ENCODE data around the gene RHCE.
A peak's percentile ranks its signal among the peaks of the same experiment; 100 is the strongest.
"Not testable (repeated sequence)": the region's sequence is repeated elsewhere in the genome, so short reads cannot be mapped to it uniquely, and the experiment has no call there.

RHCE gene

GRCh38 chr1:25405731-25406305 is 14.8 kb downstream of the RHCE start:
- DNase-seq; intact Hi-C loops (cut with DNase I): not testable (repeated sequence)

GRCh38 chr1:25402947-25403803 is 17.4 kb downstream of the RHCE start:
- intact Hi-C loops (cut with DNase I), result not testable (repeated sequence)
- DNase-seq, result peak in 8 of 10 donors; percentile 14 to 90 (median 29)

- DNase-seq; intact Hi-C loops (cut with DNase I): not testable (repeated sequence)
These were observed 22.5 kb downstream of the RHCE start for GRCh38 chr1:25398079-25398478.

GRCh38 chr1:25397549-25397948 is 23.1 kb downstream of the RHCE start:
- intact Hi-C loops (cut with DNase I); DNase-seq: not testable (repeated sequence)

GRCh38 chr1:25392841-25393240 is 27.8 kb downstream of the RHCE start:
- intact Hi-C loops (cut with DNase I), result no loop called here
- no peak for DNase-seq

GRCh38 chr1:25389721-25390120 is 30.9 kb downstream of the RHCE start:
- intact Hi-C loops (cut with DNase I); DNase-seq: not testable (repeated sequence)

GRCh38 chr1:25388691-25389090 is 31.9 kb downstream of the RHCE start:
- DNase-seq; intact Hi-C loops (cut with DNase I): not testable (repeated sequence)

GRCh38 chr1:25387096-25387495 is 33.5 kb downstream of the RHCE start:
- intact Hi-C loops (cut with DNase I); DNase-seq: not testable (repeated sequence)

GRCh38 chr1:25383875-25384274 is 36.8 kb downstream of the RHCE start:
- intact Hi-C loops (cut with DNase I); DNase-seq: not testable (repeated sequence)

- DNase-seq, result not testable (repeated sequence)
These were observed 37.5 kb downstream of the RHCE start for GRCh38 chr1:25383090-25383489.

GRCh38 chr1:25382543-25382942 is 38.1 kb downstream of the RHCE start:
- intact Hi-C loops (cut with DNase I); DNase-seq: not testable (repeated sequence)

More at GRCh38 chr1:25383090-25383489, 37.5 kb downstream of the RHCE start:
- intact Hi-C loops (cut with DNase I), result not testable (repeated sequence)

GRCh38 chr1:25378367-25378766 is 42.3 kb downstream of the RHCE start:
- DNase-seq; intact Hi-C loops (cut with DNase I): not testable (repeated sequence)

GRCh38 chr1:25371757-25372156 is 48.9 kb downstream of the RHCE start:
- DNase-seq; intact Hi-C loops (cut with DNase I): not testable (repeated sequence)

- DNase-seq; intact Hi-C loops (cut with DNase I): not testable (repeated sequence)
These were observed 50.8 kb downstream of the RHCE start for GRCh38 chr1:25369691-25370271.

GRCh38 chr1:25369241-25369640 is 51.4 kb downstream of the RHCE start:
- no peak for DNase-seq
- intact Hi-C loops (cut with DNase I), result no loop called here

GRCh38 chr1:25362634-25363559 is 57.7 kb downstream of the RHCE start:
- DNase-seq, result not testable (repeated sequence)

GRCh38 chr1:25361901-25362300 is 58.7 kb downstream of the RHCE start:
- intact Hi-C loops (cut with DNase I), result no loop called here
- DNase-seq, result no peak

More at GRCh38 chr1:25362634-25363559, 57.7 kb downstream of the RHCE start:
- intact Hi-C loops (cut with DNase I), result not testable (repeated sequence)

- no peak for DNase-seq
- intact Hi-C loops (cut with DNase I), result no loop called here
These were observed 59.7 kb downstream of the RHCE start for GRCh38 chr1:25360596-25361581.

GRCh38 chr1:25356848-25357247 is 63.8 kb downstream of the RHCE start:
- intact Hi-C loops (cut with DNase I), result no loop called here
- DNase-seq, result no peak
